T-helper 2 cell treated with Interferon-gamma antibody and Interleukin-4, amounts not matched to agents 5 μg/mL and 100 μg/mL, for 36 hours (primary cell): ENCODE measurements around the gene NXPH3.

Experiments used
- DNase-seq: peaks from one replicate; pipeline ENCODE4 v3.0.0; 2021; ENCODE audit warnings: low spot score
- H3K27ac Mint-ChIP-seq: one replicate; pipeline ENCODE4 v1.8.0; 2021; ENCODE audit warnings: mild to moderate bottlenecking, mixed read lengths
- H3K27me3 Mint-ChIP-seq: one replicate; pipeline ENCODE4 v1.8.0; 2021; ENCODE audit warnings: low read depth, mixed read lengths
- H3K36me3 Mint-ChIP-seq: one replicate; pipeline ENCODE4 v1.8.0; 2021; ENCODE audit warnings: low read depth, mixed read lengths
- H3K4me1 Mint-ChIP-seq: one replicate; pipeline ENCODE4 v1.8.0; 2021; ENCODE audit warnings: low read depth, mixed read lengths
- H3K4me3 Mint-ChIP-seq: one replicate; pipeline ENCODE4 v1.8.0; 2022; ENCODE audit warnings: mild to moderate bottlenecking, moderate library complexity, mixed read lengths
- H3K9me3 Mint-ChIP-seq: one replicate; pipeline ENCODE4 v1.8.0; 2021; ENCODE audit warnings: mixed read lengths

Gene NXPH3

DNA sequence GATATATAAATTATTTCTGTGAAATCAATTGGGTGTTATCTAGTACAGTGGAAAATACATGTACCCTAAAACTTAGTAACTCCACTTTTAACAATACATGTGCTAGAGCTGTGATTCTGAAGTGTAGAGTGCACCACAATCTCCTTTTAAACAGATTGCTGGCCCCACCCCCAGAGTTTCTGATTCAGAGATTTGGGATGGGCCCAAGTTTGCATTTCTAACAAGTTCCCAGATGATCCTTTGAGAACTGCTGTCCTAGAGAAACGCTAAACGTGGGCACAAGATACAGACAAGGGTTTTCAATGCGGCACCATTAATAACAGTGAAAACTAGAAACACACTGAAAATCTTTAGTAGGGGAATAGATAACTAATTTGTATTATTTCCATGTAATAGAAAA lies 49.2 kb downstream of the NXPH3 start:
- Mint-ChIP-seq H3K27ac (no peak overlapping the region), H3K4me3 (no peak overlapping the region), H3K27me3 (no peaks in the 10 kb centered on the region), H3K9me3 (no peaks in the 10 kb centered on the region), H3K4me1 (peaks cover 7% of the 10 kb centered on the region), H3K36me3 (peaks cover 17% of the 10 kb centered on the region)
- no peak for DNase-seq

DNA sequence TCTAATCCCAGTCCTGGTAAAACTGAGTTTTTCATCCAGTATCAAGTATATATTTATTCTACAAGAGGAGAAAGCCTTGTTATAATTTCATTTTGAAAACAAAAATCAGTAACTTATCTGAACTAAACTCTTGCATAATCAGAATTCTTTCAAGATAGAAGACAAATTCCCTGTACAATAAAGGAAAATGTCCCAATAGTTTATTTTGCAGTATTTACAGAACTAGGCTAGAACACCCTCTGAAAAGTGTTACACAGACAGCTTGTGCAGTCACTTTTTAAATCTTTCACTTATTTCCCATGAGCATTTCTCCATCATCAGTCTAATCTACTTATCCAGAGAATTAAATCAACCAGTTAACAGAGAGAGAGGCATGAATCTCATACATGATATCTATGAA lies 53.8 kb downstream of the NXPH3 start:
- Mint-ChIP-seq H3K27me3 (no peaks in the 10 kb centered on the region), H3K27ac (no peak overlapping the region), H3K9me3 (no peaks in the 10 kb centered on the region), H3K36me3 (peaks cover 5% of the 10 kb centered on the region), H3K4me3 (no peak overlapping the region), H3K4me1 (peaks cover 4% of the 10 kb centered on the region)
- DNase-seq, result no peak

DNA sequence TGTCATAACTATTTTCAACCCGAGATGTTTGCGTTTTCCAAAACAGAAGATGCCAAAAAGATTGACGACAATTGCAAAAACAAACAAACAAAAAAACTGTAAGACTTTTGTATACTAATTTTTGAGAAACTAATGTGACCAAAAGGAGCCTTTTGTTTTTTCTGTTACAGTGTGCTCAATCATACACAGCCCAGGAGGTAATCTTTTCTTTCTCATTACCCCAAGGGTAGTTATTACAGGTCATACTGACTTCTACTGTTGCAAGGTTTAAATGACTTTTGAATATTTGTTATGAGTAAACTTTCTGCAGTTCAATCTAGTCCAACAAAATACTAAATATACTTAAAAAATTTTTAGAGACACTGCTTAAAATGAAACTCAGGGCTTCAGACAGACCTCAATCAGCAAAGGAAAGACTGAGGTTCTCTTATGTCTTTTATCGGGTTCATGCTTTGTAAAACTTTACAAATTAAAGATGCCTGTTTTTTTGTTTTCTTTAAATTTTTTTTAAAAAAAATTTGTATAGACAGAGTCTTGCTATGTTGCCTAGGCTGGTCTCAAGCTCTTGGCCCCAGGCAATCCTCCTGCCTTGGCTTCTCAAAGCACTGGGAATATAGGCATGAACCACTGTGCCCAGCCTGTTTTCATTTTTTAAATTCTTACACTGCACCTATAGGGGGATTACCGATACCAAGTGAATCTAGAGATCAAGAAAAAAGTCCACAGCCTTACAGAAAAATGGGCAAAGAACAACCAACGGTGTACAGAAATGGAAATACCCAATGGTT lies 54.6 kb downstream of the NXPH3 start:
- Mint-ChIP-seq H3K27ac (no peak overlapping the region), H3K4me3 (no peak overlapping the region), H3K4me1 (peaks cover 4% of the 10 kb centered on the region), H3K36me3 (peaks cover 5% of the 10 kb centered on the region), H3K27me3 (no peaks in the 10 kb centered on the region), H3K9me3 (no peaks in the 10 kb centered on the region)
- no peak for DNase-seq

DNA sequence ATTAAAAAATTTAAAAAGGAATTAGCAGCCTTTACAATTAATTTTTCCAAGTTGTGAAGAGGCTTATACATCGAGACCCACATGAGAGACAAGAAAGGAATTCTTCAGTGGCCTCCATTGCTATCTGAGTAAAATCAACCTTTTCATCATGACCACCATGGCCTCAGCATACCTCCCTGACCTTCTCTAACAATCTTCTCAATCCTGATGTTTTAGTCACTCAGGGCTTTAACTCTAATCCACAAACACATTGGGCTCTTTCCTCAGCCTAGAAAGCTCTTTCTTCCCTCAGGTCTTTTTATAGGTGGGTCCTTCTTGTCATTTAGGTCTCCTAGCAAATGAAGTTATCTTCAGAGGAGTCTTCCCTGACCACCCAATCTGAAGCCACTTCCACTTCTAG lies 55.8 kb downstream of the NXPH3 start:
- H3K27ac Mint-ChIP-seq, result no peak overlapping the region
- no peak for DNase-seq
- H3K4me3 Mint-ChIP-seq, result no peak overlapping the region
- no peaks in the 10 kb centered on the region for H3K27me3 Mint-ChIP-seq
- H3K9me3 Mint-ChIP-seq, result no peaks in the 10 kb centered on the region
- peaks cover 6% of the 10 kb centered on the region for H3K36me3 Mint-ChIP-seq
- peaks cover 4% of the 10 kb centered on the region for H3K4me1 Mint-ChIP-seq
